ENCODE data around the gene PTPRS.

- no peak for TF ChIP-seq CTCF (conservative IDR thresholded peaks at IDR 0.05; ENCODE audit: low read depth, low read length)
- TF ChIP-seq EZH2 (IDR thresholded peaks at IDR 0.05; ENCODE audit: borderline replicate concordance, low read depth, low read length, poor library complexity, severe bottlenecking) = no peak
These were observed 11.5 kb downstream of the PTPRS start for GRCh38 chr19:5329141-5329540.

Data from A673 (cell line).